ENCODE data around the gene WASF3.

WASF3 gene

DNA sequence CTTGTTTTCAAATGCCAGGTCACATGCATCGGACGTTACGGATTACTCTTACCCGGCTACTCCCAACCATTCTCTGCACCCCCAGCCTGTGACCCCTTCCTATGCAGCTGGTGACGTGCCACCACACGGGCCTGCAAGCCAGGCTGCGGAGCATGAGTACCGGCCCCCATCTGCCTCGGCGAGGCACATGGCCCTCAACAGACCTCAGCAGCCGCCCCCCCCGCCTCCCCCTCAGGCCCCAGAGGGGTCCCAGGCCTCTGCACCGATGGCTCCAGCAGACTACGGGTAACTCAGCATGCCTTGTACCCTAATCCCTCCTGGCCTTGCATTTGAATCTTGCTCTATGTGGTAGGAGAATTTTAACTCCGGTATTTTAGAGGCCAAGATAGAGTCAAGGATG, 123.6 kb downstream of the WASF3 start:
- DNase-seq (ENCODE audit: low read depth, low spot score) = no peak

DNA sequence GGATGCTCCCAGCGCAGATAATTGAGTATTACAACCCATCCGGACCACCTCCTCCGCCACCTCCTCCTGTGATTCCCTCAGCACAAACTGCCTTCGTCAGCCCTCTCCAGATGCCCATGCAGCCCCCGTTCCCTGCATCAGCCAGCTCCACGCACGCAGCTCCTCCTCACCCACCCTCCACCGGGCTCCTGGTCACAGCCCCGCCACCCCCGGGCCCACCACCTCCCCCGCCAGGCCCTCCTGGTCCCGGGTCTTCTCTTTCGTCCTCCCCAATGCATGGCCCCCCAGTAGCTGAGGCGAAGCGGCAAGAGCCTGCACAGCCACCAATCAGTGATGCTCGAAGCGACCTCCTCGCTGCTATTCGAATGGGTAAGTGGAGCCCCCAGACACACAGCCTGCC, 125.1 kb downstream of the WASF3 start:
- no peak for DNase-seq (ENCODE audit: low read depth, low spot score)

DNA sequence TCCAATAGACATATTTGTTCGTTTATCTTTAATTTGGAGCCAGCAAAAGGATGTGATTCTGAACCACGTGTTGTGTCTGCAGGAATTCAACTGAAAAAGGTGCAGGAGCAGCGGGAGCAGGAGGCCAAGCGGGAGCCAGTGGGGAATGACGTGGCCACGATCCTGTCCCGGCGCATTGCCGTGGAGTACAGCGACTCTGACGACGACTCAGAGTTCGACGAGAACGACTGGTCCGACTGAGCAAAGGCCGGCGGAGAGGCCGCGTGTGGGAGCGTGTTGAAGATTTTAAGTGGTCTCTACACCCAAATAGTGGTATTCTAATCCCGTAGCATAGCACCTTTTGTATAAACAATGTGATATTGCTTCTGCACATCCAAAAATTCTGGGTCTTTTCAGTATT, 128.1 kb downstream of the WASF3 start:
- DNase-seq (ENCODE audit: low read depth, low spot score) = no peak

DNA sequence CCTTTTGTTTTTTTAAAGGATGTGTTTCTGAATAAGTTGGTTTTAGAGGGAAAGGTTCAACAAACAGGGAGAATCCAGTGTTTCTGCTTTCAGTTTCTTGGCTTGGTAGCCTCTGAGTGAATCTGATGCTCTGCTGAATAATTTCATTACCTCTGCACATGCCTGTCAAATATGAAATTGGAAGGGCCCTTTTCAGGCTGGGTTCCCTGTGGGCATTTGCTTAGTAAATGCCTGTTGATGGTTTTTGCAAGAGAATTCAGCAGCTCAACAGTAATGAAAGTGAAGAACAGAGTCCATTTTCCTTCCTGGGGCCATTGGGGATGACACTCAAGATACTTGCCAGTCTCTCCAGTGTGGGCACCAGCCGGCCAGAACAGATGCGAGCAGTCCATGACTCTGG, 128.8 kb downstream of the WASF3 start:
- DNase-seq (ENCODE audit: low read depth, low spot score) = no peak

DNA sequence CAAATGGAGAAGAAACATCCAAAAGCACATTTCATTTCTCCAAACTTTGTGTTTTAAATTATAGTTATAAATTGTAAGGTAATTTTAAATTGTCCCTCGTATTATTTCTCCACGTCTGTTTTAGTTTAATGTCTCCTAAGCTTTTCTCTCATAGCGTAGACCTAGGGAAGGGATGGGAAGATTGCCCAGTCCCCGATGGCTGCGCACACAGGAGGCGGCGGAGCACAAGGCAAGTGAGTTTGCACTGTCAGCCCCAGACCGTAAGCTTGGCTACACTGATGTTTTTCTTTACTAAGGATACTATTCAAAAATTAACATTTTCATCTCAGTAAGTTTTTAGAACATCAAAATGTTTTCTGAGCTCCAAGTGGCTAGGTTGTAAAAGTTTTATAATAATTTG, 130.8 kb downstream of the WASF3 start:
- DNase-seq (ENCODE audit: low read depth, low spot score) = no peak

DNA sequence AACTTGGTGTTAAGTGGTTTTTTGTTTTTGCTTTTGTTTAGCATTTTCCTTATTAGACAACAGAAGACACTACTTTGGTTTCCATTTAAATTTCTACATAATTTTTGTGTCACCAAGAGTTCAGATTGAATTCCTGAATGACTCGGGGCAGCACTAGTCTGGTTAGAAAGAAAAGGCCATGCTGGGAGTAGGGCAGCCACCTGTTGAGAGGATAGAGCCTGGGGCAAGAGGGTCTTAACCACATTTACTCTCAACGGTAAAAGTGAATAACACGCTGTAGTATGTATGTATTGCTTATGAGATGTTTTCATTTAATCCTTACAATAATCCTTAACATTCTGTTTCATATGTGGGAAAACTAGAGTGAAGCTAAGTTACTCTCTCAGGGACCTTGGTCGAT, 131.5 kb downstream of the WASF3 start:
- no peak for DNase-seq (ENCODE audit: low read depth, low spot score)

DNA sequence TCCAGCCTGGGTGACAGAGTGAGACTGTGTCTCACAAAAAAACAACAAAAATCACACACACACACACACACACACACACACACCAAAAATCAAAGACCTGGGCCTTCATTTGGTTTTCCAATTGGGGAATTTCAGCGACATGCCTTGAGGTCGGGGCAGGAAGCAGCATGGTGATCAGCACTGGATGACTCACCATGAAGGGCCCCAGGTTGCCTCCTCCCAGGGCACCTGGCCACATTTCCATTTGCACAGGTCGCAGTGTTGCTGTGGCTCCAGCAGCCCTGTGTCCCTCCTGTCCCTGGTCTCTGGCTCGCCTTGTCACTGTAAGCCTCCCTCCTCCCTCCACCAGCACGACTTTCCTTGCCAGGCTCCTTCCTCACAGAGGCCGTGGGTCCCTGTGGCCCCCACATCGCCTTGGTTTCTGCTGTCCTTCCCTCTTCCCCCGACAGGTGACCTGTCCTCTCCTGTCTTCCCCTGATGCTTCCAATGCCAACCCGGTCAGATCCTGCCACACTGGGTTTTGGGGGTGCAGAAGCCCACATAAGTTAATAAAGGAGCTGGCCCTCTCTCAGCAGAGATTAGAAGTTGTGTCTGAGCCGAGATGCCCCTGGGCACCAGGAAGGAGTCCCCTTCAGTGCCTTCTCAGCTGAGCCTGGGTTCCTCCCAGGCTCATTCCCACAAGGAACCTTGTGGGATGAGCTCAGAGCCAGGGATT, 136.4 kb downstream of the WASF3 start:
- DNase-seq (ENCODE audit: low read depth, low spot score) = no peak

DNA sequence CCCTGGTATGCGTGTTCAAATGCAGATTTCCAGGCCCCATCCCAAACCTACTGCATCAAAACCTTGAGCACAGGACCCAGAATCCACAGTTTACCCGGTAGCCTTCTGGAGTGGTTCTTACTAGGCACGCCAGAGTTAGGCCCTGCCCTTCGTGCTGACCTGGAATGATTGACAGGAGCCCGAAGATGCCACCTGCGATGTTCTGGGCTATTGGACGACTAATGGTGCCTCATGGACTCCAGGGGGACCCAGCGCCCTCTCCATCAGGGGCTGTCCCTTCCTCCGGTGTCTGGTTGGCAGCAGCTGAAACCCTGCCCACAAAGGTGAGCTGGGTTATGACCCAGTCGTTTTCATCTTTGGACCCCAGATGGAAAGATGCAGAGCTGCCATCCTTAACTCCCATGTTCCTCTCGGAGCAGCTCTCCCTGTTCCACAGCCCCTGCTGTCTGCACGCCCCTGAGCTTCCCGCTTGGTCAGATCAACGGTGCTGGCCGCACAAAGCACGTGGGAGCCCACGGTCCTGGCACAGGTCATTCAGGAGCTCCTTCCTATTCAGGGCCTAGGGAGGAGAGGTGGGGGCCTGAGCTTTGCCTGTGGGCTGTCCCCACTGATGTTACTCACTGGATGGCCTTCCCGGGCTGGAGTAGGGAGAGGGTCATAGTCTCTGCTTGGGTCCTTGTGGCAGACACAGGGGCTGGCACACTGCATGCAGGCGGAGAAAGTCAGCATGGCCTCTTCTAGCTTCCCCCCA, 137.3 kb downstream of the WASF3 start:
- DNase-seq (ENCODE audit: low read depth, low spot score) = no peak

DNA sequence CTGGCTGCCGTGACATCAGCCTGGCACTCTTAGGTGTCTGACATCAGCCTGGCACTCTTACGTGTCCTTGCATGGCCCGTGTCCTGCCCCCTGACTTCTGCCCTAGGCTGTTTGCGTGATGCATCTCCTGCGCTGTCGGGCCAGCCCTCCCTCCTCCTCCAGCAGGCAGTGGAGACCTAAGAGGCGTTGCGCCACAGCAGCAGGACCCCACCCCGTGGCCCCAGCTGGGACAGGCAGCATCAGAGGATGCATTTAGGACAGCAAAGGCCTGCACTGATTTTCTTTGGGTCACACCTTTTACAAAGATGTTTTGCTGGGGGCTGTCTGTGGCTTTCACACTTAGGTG, 137.8 kb downstream of the WASF3 start:
- no peak for DNase-seq (ENCODE audit: low read depth, low spot score)

DNA sequence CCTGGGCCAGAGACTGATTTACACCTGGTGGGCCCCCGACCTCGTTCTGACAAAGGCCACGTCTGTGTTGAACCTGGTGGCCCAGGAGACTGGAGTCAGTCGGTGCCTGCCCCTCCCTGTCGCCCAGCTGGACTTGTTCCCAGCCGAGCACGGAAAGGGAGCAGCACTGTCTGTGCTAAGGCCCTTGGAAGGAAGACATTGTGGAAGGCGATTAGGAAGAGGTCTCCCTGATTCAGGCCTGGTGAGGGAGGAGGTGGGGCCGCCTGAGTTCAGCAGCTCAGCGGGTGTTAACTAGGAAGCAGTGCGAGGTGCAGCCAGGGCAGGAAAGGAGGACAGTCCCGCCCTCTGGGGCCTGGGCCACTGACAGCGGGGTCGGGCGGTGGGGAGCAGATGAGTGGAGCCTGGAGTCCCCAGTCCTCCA, 138.4 kb downstream of the WASF3 start:
- no peak for DNase-seq (ENCODE audit: low read depth, low spot score)

DNA sequence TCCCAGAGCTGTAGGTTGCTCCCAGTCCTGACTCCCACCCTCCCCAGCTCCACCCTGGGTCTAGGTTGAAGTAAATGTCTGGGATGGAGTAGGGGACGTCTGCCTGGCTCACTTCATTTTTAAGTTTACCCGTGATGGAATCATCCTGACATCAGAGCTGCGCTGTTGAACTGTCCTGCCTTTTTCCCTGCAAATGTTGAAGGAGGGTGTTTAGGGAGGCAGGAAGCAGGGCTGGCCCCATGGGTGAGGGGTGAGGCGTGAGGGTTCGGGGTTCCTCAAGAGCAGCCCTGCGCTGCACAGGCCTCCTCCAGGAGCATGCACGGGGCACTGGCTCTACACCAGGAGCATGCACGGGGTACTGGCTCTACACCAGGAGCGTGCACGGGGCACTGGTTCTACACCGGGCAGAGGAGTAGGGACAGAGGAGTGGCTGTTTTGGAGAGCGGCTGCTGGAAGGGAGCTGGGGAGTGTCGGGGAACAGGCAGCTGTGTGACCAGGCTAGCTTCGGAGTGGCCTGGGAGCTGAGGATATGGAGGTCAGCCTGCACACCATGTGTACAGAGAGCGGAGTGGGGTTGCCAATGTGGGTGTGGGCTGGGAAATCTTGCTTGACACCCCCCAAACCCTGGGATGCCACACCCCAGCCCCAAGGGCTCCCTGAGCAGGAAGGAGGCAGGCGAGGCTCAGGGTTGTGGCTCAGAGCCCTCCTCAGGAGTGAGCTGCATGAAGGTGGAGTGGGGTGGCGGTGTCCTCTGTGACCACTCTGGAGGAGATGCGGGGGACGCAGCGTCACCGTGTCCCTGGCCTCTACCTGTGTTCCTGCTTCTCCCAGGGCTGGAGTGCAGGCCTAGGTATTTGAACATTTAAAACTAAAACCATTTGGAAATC, 139.8 kb downstream of the WASF3 start:
- DNase-seq (ENCODE audit: low read depth, low spot score) = no peak

DNA sequence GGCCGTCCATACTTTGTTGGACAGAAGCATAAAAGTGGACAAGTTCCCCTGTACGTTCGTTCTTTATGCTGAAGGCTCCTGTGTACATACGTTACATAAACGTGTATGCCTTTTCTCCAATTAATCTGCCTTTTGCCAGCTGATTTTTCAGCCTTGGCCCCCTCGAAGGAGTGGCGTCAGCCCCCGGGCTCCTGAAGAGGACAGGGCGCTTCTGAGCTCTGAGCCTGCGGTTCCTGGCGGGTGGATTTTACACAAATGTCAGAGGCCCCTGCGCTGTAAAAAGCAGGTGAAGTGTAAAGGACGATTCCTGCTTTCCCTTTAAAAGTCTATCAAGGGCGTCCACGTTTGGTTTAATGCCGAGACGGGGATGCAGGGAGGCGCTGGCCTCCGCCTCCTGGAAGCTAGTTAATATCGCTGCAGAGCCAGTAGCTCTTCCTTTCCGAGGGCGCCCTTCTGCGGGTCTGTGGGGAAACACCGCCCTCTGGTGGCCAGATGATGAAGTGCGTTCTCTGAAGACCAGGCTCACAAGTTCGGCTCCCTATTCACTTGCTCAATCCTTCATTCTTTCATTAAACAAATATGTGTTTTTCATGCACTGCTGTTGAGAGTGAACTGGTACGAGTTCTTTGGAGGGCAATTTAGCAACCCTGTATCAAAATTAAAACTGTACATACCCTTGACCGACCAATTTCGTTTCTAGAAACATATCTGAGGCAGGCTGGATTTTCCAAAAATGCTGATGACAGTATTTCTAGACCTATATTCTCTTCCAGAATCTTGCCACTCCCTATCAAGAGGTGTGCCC, 141.1 kb downstream of the WASF3 start:
- peak; percentile 62 for DNase-seq (ENCODE audit: low read depth, low spot score)

DNA sequence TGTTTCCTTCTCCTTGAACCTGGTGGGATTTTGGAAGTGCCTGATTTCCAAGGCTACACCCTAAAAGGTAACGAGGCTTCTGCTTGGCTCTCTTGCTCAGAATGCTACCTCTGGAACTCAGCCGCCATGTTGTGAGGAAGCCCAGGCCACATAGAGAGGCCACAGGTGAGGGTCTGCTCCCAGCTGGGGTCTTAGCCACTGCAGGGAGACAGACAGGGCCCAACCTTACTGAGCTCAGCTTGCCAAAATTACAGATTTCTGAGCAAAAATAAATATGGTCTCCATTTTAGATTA, 141.7 kb downstream of the WASF3 start:
- no peak for DNase-seq (ENCODE audit: low read depth, low spot score)

DNA sequence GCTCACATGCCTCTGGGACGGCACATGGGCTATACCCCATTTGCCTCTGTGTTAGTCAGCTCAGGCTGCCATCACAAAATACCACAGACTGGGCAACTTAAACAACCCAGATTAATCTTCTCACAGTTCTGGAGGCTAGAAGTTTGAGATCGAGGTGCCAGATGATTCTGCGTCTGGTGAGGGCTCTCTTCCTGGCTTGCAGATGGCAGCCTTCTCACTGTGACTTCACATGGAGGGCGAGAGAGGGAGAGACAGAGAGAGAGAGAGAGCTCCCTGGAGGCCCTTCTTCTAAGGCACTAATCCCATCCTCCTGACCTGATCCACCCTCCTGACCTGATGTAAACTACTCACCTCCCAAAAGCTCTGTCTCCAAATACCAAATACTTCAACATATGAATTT, 148.1 kb downstream of the WASF3 start:
- DNase-seq (ENCODE audit: low read depth, low spot score) = no peak

DNA sequence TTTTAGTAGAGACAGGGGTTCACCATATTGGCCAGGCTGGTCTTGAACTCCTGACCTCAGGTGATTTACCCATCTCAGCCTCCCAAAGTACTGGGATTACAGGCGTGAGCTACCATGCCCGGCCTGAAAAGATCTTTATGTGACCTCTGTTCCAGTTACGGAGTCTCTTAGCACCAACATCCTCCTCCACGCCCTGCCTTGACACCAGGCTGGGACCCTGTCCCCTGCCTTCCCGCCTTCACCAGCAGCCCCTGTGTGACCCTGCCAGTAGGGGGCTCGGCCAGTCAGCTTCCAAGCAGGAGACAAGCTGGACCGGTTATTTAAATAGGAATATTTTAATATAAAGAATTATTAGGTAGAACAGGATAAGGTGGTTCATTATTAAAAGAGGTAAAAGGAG, 148.9 kb downstream of the WASF3 start:
- no peak for DNase-seq (ENCODE audit: low read depth, low spot score)

DNA sequence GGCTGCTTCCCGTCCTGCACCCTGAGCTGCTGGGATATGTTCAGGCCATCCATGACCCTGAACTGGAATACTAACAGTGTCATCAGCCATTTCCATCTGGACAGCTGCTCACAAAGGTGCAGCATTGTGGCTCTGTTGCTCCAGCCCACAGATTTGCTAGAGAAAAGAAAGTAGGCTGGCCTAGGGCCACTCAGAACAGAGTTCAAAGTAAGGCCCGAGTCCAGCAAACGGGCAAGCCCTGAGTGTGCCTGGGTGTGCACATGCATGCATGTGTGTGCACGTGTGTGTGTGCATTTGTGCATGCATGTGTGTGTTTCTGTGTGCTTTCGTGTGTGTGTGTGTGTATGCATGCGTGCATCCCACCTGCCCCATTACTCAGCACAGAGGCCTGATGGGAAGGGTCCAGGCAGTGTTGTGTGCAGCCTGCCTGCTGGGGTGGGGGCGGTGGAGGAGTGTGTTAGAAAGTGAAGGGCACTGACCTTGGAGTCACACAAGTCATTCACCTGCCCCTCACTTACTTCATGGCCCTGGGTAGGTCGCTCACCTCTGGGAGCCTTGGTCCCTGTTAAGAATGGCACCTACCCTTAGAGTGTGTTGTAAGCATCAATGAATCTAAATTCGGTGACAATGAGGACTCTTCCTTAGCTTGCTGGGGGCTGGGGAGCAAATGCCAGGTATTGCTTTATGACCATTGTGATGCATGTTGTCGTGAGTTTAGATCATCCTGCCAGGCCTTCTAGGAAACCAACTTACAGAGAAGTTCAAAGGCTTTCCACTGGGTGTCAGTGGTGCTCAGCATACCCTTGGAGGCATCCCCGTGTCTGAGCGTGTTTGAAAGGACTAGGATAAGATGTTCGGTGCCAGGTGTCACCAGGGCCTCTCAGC, 149.9 kb downstream of the WASF3 start:
- DNase-seq (ENCODE audit: low read depth, low spot score) = no peak

DNA sequence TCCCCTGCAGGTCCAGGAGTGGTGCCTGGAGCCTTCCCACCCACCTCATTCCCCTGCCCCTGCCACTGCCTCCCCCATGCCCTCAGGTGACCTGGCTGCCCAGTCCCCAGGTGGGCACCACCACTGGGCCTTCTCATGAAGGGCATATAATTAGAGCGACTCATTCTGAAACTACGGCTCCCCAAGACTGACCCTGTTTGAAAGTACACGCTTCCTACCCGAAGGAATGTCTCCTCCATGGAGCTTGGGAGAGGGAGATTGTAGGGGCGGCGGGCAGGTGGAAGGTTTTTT, 150.5 kb downstream of the WASF3 start:
- no peak for DNase-seq (ENCODE audit: low read depth, low spot score)

DNA sequence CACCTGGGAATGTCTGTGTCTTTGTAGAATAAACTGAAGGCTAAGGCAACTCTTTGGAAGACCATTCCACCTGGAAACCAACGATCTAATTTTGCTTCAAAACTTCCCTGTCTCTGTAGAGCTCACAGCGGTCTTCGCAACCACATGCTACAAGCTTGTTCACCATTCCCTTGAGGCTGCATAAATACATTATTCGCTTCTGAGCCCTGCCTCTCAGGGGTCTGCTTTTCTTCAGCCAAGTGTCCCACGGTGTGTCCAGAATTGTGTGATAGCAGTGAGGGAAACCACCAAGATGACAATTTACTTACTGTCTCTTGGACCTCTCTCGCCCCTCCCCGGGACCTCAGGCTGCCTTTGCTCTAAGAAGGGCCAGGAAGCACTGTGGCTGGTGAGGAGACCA, 152.0 kb downstream of the WASF3 start:
- no peak for DNase-seq (ENCODE audit: low read depth, low spot score)

DNA sequence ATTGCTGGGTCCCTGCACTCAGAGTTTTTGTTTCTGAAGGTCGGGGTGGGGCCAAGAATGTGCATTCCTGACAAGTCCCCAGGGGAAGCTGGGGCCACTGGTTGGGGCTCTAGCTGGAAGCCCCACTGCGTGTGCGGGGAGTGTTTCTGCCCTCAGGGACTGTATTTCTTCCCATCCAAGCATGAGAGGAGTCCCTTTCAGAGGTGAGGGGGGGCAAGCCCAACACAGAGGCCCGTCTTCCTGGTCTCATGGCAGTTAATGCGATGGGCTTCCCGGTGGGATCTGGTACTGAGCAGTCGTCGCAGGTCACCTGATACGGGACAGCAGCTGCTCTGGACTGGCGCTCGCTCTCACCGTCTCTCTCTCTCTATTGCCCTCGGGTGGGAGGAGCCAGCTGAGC, 152.7 kb downstream of the WASF3 start:
- DNase-seq (ENCODE audit: low read depth, low spot score) = no peak

DNA sequence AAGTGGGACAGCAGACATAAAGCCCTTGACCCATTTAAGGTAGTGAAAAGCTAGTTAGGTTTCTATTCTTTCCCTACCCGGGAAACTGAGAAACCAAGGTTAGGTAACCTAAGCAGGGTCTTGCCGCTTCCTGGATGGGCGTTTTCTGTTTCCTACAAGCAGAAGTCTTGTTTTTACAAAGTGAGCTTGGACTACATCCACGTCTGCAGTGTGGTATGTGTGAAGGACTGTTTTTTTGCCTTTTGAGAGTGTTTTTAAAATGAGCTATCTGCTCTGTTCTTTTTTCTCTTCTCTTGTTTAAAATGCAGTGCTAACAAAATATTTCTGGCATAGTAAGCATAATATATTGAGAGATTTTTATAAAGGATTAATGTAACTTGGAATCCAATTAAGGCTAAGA, 153.7 kb downstream of the WASF3 start:
- no peak for DNase-seq (ENCODE audit: low read depth, low spot score)

DNA sequence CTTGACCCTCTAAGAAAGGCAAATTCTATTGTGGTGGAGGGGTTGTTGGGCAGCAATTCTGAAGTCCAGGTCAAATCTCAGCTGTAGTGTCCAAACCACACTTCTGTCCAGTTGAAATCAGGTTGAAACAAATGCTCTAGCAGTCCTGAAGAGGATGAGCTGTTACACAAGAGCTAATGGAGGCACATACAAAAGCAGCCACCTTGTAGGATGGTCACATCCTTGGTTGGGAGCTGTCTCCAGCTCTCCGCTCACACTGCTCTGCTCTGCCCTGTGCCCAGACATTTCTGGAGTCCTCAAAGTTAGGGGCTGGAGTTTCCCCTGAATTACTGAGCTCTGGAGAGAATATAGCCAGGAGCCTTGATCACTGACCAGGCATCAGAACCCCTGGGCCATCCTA, 155.9 kb downstream of the WASF3 start:
- DNase-seq (ENCODE audit: low read depth, low spot score) = no peak

Measured in activated CD4-positive, CD25-positive, alpha-beta regulatory T cell treated with anti-CD3 and anti-CD28 coated beads, Interleukin-2, amount 50 U/mL, for 16 hours (primary cell).